Ishikawa (cell line): ENCODE data around the gene TNFAIP6.

Experiments
- CEBPB ChIP-seq: IDR thresholded peaks from 2 replicates; pipeline ENCODE4 v1.6.1; 2012
- CREB1 ChIP-seq: IDR thresholded peaks from 2 replicates; pipeline ENCODE4 v1.6.1; 2012; ENCODE audit warnings: low read depth
- FOXM1 ChIP-seq: IDR thresholded peaks from 2 replicates; pipeline ENCODE4 v1.6.1; 2012; ENCODE audit warnings: low read depth, borderline replicate concordance
- NFIC ChIP-seq: IDR thresholded peaks from 2 replicates; pipeline ENCODE4 v1.6.1; 2012
- TAF1 ChIP-seq: IDR thresholded peaks from 2 replicates; pipeline ENCODE4 v1.6.1; 2012; ENCODE audit warnings: low read depth, mild to moderate bottlenecking
- YY1 ChIP-seq: IDR thresholded peaks from 2 replicates; pipeline ENCODE4 v1.6.1; 2012; ENCODE audit warnings: low read depth
- ZBTB7A ChIP-seq: IDR thresholded peaks from 2 replicates; pipeline ENCODE4 v1.6.1; 2012; ENCODE audit warnings: low read depth
- TF ChIP-seq, protein P1 (sequence below): IDR thresholded peaks from 2 replicates; pipeline ENCODE4 v1.6.1; 2012
- TF ChIP-seq, protein P2 (sequence below): IDR thresholded peaks from 2 replicates; pipeline ENCODE4 v1.6.1; 2012; ENCODE audit warnings: low read depth, mild to moderate bottlenecking

DNA sequence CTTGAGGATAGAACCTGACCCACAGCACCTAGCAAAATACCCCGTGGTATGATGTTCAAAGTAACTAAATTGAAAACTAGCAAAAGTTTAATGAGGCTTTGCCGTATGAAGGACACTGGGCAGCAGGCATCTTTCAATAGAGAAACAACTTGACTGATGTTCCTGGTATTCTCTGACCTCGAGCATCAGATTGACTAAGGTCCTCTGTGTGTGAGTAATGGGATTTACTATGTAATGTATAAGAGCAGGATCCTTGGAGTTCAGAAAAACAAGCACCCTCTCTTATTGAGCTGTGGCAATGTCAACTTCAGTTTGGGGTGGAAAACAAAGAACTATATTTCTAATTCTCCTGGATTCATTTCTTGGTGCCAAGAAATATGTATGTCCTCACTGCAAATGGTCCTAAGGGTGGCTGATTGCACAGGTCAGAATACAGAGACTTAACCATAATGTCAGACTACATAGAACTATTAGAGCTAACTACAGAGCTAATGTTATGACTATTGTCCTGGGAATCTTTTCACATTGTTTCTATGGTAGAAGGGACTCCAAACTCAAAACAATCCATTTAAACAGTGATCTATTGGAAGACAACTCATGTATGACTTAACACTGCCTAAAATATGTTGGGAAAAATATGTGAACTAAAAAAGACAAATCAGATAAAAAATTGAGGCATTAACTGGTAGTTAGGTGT, 4.4 kb downstream of the TNFAIP6 start:
- TF ChIP-seq, protein P1, sequence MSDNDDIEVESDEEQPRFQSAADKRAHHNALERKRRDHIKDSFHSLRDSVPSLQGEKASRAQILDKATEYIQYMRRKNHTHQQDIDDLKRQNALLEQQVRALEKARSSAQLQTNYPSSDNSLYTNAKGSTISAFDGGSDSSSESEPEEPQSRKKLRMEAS, result no peak
- TF ChIP-seq YY1, result no peak
- TF ChIP-seq NFIC, result no peak
- no peak for TF ChIP-seq CREB1
- no peak for TF ChIP-seq ZBTB7A
- TF ChIP-seq, protein P2, sequence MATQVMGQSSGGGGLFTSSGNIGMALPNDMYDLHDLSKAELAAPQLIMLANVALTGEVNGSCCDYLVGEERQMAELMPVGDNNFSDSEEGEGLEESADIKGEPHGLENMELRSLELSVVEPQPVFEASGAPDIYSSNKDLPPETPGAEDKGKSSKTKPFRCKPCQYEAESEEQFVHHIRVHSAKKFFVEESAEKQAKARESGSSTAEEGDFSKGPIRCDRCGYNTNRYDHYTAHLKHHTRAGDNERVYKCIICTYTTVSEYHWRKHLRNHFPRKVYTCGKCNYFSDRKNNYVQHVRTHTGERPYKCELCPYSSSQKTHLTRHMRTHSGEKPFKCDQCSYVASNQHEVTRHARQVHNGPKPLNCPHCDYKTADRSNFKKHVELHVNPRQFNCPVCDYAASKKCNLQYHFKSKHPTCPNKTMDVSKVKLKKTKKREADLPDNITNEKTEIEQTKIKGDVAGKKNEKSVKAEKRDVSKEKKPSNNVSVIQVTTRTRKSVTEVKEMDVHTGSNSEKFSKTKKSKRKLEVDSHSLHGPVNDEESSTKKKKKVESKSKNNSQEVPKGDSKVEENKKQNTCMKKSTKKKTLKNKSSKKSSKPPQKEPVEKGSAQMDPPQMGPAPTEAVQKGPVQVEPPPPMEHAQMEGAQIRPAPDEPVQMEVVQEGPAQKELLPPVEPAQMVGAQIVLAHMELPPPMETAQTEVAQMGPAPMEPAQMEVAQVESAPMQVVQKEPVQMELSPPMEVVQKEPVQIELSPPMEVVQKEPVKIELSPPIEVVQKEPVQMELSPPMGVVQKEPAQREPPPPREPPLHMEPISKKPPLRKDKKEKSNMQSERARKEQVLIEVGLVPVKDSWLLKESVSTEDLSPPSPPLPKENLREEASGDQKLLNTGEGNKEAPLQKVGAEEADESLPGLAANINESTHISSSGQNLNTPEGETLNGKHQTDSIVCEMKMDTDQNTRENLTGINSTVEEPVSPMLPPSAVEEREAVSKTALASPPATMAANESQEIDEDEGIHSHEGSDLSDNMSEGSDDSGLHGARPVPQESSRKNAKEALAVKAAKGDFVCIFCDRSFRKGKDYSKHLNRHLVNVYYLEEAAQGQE, result no peak
- TF ChIP-seq TAF1, result no peak
- TF ChIP-seq CEBPB, result no peak
- no peak for TF ChIP-seq FOXM1
